Measurements from ENCODE around the gene CCR5AS.

Gene CCR5AS

GRCh38 chr3:46420931-46421330 lies 14.1 kb upstream of the CCR5AS start:
- TF ChIP-seq POLR2A (IDR thresholded peaks at IDR 0.05) (no peak), CTCF (IDR thresholded peaks at IDR 0.05) (no peak)
- Histone ChIP-seq H3K27me3 (no peaks in the 10 kb centered on the region), H3K27ac (no peak overlapping the region), H3K4me3 (no peak overlapping the region), H3K9me3 (no peaks in the 10 kb centered on the region), H3K36me3 (replicated peaks in 1 of 2; ENCODE audit: insufficient read depth in 1 of 2, low read depth in 2 of 2) (no peaks in the 10 kb centered on the region), H3K4me1 (peaks cover 9% of the 10 kb centered on the region)
- 86 to 87% methylated on average over 2 of the region's 2 CpGs for WGBS, 2 donors
- ATAC-seq (no peak), DNase-seq (no peak)
- intact Hi-C loops (cut with DNase I), result no loop called here

GRCh38 chr3:46419816-46420215 lies 12.9 kb upstream of the CCR5AS start:
- no peaks in the 10 kb centered on the region for H3K9me3 ChIP-seq
- ATAC-seq (no peak), DNase-seq (no peak)
- intact Hi-C loops (cut with DNase I), result no loop called here
- 91 to 100% methylated on average over 1 to 4 of the region's 4 CpGs for WGBS, 2 donors
- peaks cover 13% of the 10 kb centered on the region for H3K4me1 ChIP-seq
- no peaks in the 10 kb centered on the region for H3K27me3 ChIP-seq
- no peak overlapping the region for H3K27ac ChIP-seq
- no peak for TF ChIP-seq CTCF (IDR thresholded peaks at IDR 0.05)
- no peak for TF ChIP-seq POLR2A (IDR thresholded peaks at IDR 0.05)
- no peaks in the 10 kb centered on the region for H3K36me3 ChIP-seq (replicated peaks in 1 of 2; ENCODE audit: insufficient read depth in 1 of 2, low read depth in 2 of 2)
- no peak overlapping the region for H3K4me3 ChIP-seq

- H3K27ac ChIP-seq, result no peak overlapping the region
- no peaks in the 10 kb centered on the region for H3K9me3 ChIP-seq
- no peak for ATAC-seq
- H3K27me3 ChIP-seq, result no peaks in the 10 kb centered on the region
- no peak for TF ChIP-seq POLR2A (IDR thresholded peaks at IDR 0.05)
- no peak for DNase-seq
- H3K4me3 ChIP-seq, result no peak overlapping the region
- H3K4me1 ChIP-seq, result peaks cover 13% of the 10 kb centered on the region
- no peaks in the 10 kb centered on the region for H3K36me3 ChIP-seq (replicated peaks in 1 of 2; ENCODE audit: insufficient read depth in 1 of 2, low read depth in 2 of 2)
- WGBS, 2 donors, result 89 to 90% methylated on average over 6 to 9 of the region's 9 CpGs
- intact Hi-C loops (cut with DNase I), result no loop called here
Observed at GRCh38 chr3:46417841-46418611, 11.2 kb upstream of the CCR5AS start.

- Histone ChIP-seq H3K36me3 (replicated peaks in 1 of 2; ENCODE audit: insufficient read depth in 1 of 2, low read depth in 2 of 2) (no peaks in the 10 kb centered on the region), H3K27ac (no peak overlapping the region), H3K27me3 (no peaks in the 10 kb centered on the region), H3K9me3 (no peaks in the 10 kb centered on the region), H3K4me1 (peaks cover 13% of the 10 kb centered on the region), H3K4me3 (no peak overlapping the region)
- 80 to 91% methylated on average over 7 of the region's 7 CpGs for WGBS, 2 donors
- TF ChIP-seq CTCF (IDR thresholded peaks at IDR 0.05), result no peak
- no peak for TF ChIP-seq POLR2A (IDR thresholded peaks at IDR 0.05)
- ATAC-seq (no peak), DNase-seq (no peak)
- intact Hi-C loops (cut with DNase I), result no loop called here
Observed at GRCh38 chr3:46416811-46417510, 10.1 kb upstream of the CCR5AS start.

GRCh38 chr3:46416125-46416810 lies 9.4 kb upstream of the CCR5AS start:
- Histone ChIP-seq H3K27me3 (no peaks in the 10 kb centered on the region), H3K9me3 (no peaks in the 10 kb centered on the region), H3K4me3 (no peak overlapping the region), H3K36me3 (replicated peaks in 1 of 2; ENCODE audit: insufficient read depth in 1 of 2, low read depth in 2 of 2) (no peaks in the 10 kb centered on the region), H3K4me1 (peaks cover 13% of the 10 kb centered on the region), H3K27ac (no peak overlapping the region)
- no peak for TF ChIP-seq CTCF (IDR thresholded peaks at IDR 0.05)
- TF ChIP-seq POLR2A (IDR thresholded peaks at IDR 0.05), result no peak
- intact Hi-C loops (cut with DNase I), result no loop called here
- no peak for ATAC-seq
- peak in 2 of 4 donors; percentile 14 to 33 for DNase-seq
- 39 to 56% methylated on average over 10 of the region's 10 CpGs for WGBS, 2 donors
